H1 (cell line): ENCODE measurements around the gene PPP1R14C. TPM values are rescaled to one million over a fixed set of nuclear protein-coding genes. Genes with fewer than 3 reads are reported as not detected.

Experiments
- CTCF ChIA-PET: fragments of 300-600 bp; sonication (Branson Sonifier 250); formaldehyde crosslinking; loops from one replicate; lab custom pipeline; 2021; ENCODE audit not compliant: partially characterized antibody; lab: Charles Lee
- POLR2A ChIA-PET: fragments of 300-600 bp; sonication (Branson Sonifier 250); formaldehyde crosslinking; loops from one replicate; lab custom pipeline; 2021; ENCODE audit warnings: inconsistent platforms; ENCODE audit not compliant: partially characterized antibody; lab: Charles Lee
- DNase-seq, 2 experiments: peaks; one replicate each; pipeline versions ENCODE4 v3.0.0 to v3.0.0-alpha.2; 2010 to 2022; ENCODE audit warnings: low spot score in 2 of 2, low read depth in 1 of 2, mixed read lengths in 1 of 2
- FAIRE-seq: peaks from 2 replicates; lab custom pipeline; 2011; peaks lifted over from hg19 to GRCh38; lab: Jason Lieb, UNC
- H2AFZ ChIP-seq: 2 replicates; pipeline ENCODE4 v1.8.1; 2012; ENCODE audit warnings: low read length, inconsistent platforms
- H2AK5ac ChIP-seq: 2 replicates; pipeline ENCODE4 v1.6.1; 2013; ENCODE audit warnings: low read depth, low read length
- H2BK120ac ChIP-seq: replicated peaks from 2 replicates; pipeline ENCODE3; 2013; ENCODE audit warnings: low read depth, low read length, inconsistent platforms
- H2BK12ac ChIP-seq: 2 replicates; pipeline ENCODE4 v1.6.1; 2013; ENCODE audit warnings: low read depth, low read length
- H2BK15ac ChIP-seq: 2 replicates; pipeline ENCODE4 v1.6.1; 2013; ENCODE audit warnings: low read length
- H2BK20ac ChIP-seq: 2 replicates; pipeline ENCODE4 v1.6.1; 2013; ENCODE audit warnings: low read length
- H2BK5ac ChIP-seq: 2 replicates; pipeline ENCODE4 v1.6.1; 2013; ENCODE audit warnings: low read depth, low read length
- H3K14ac ChIP-seq: 2 replicates; pipeline ENCODE4 v1.6.1; 2013; ENCODE audit warnings: inconsistent platforms; ENCODE audit not compliant: insufficient read length
- H3K18ac ChIP-seq: 2 replicates; pipeline ENCODE4 v1.6.1; 2013; ENCODE audit warnings: low read length; ENCODE audit errors: extremely low read depth
- H3K23ac ChIP-seq: 2 replicates; pipeline ENCODE4 v1.6.1; 2013; ENCODE audit warnings: inconsistent platforms; ENCODE audit not compliant: insufficient read length
- H3K23me2 ChIP-seq: 2 replicates; pipeline ENCODE4 v1.6.1; 2013; ENCODE audit warnings: low read depth, low read length
- H3K27ac ChIP-seq: 2 replicates; pipeline ENCODE4 v1.6.1; 2011; ENCODE audit warnings: low read depth, low read length, inconsistent platforms
- H3K27me3 ChIP-seq, 4 experiments: replicated peaks in 1 of 4; 1 replicate in 1 of 4; 2 replicates in 3 of 4; pipeline versions ENCODE4 v1.6.1 to v1.8.1; 2011 to 2013; ENCODE audit warnings: low read length in 3 of 4, mild to moderate bottlenecking in 3 of 4, inconsistent platforms in 2 of 4, mixed read lengths in 2 of 4, moderate library complexity in 1 of 4; ENCODE audit not compliant: control insufficient read depth in 3 of 4, insufficient read depth in 3 of 4; ENCODE audit errors: extremely low read depth in 1 of 4
- H3K36me3 ChIP-seq, 4 experiments: 2 replicates each; pipeline versions ENCODE4 v1.6.1 to v1.8.1; 2011 to 2013; ENCODE audit warnings: mild to moderate bottlenecking in 4 of 4, low read length in 3 of 4, moderate library complexity in 2 of 4, control low read depth in 1 of 4, inconsistent platforms in 1 of 4; ENCODE audit not compliant: insufficient read depth in 4 of 4, control insufficient read depth in 2 of 4
- H3K4ac ChIP-seq: replicated peaks from 2 replicates; pipeline ENCODE3; 2013; ENCODE audit warnings: low read length, low read depth, mixed read lengths, inconsistent platforms; ENCODE audit not compliant: insufficient read length
- H3K4me1 ChIP-seq, 4 experiments: replicated peaks in 1 of 4; 1 replicate in 1 of 4; 2 replicates in 3 of 4; pipeline versions ENCODE4 v1.6.1 to v1.8.1; 2011 to 2013; ENCODE audit warnings: low read length in 3 of 4, inconsistent platforms in 2 of 4, mixed read lengths in 1 of 4; ENCODE audit not compliant: insufficient read depth in 4 of 4, control insufficient read depth in 3 of 4
- H3K4me2 ChIP-seq, 2 experiments: 2 replicates each; pipeline versions ENCODE4 v1.6.1 to v1.8.1; 2011 to 2013; ENCODE audit warnings: low read depth in 2 of 2, low read length in 2 of 2, control low read depth in 1 of 2, inconsistent platforms in 1 of 2, mild to moderate bottlenecking in 1 of 2; ENCODE audit not compliant: insufficient read depth in 1 of 2
- H3K4me3 ChIP-seq, 4 experiments: fragments of 200-600, 300-600 bp in 1 of 4; sonication (generic), shearing (Covaris generic), sonication (Bioruptor Twin) in 1 of 4; 2 replicates each; pipeline versions ENCODE4 v1.5.1 to v1.8.1; 2011 to 2016; ENCODE audit warnings: low read length in 4 of 4, low read depth in 3 of 4, control low read depth in 2 of 4, inconsistent platforms in 2 of 4, mild to moderate bottlenecking in 2 of 4, mixed read lengths in 1 of 4, moderate library complexity in 1 of 4; ENCODE audit not compliant: insufficient read depth in 2 of 4; ENCODE audit errors: extremely low read depth in 1 of 4
- H3K56ac ChIP-seq: replicated peaks from 2 replicates; pipeline ENCODE3; 2013; ENCODE audit warnings: low read depth, mild to moderate bottlenecking, mixed read lengths, low read length, inconsistent platforms; ENCODE audit not compliant: insufficient read length
- H3K79me1 ChIP-seq: 2 replicates; pipeline ENCODE4 v1.6.1; 2013; ENCODE audit warnings: low read depth, low read length, control low read depth
- H3K79me2 ChIP-seq, 2 experiments: 2 replicates each; pipeline versions ENCODE4 v1.6.1 to v1.8.1; 2012 to 2013; ENCODE audit warnings: low read length in 2 of 2, mild to moderate bottlenecking in 2 of 2, inconsistent platforms in 1 of 2; ENCODE audit not compliant: insufficient read depth in 2 of 2, control insufficient read depth in 1 of 2
- H3K9ac ChIP-seq, 4 experiments: replicated peaks in 1 of 4; 1 replicate in 1 of 4; 2 replicates in 3 of 4; pipeline versions ENCODE4 v1.6.1 to v1.8.1; 2011 to 2013; ENCODE audit warnings: low read depth in 3 of 4, low read length in 3 of 4, control low read depth in 2 of 4, mild to moderate bottlenecking in 2 of 4, moderate library complexity in 2 of 4, inconsistent platforms in 1 of 4; ENCODE audit errors: extremely low read depth in 1 of 4
- H3K9me3 ChIP-seq, 2 experiments: 2 replicates each; pipeline versions ENCODE4 v1.6.1 to v1.8.1; 2012 to 2013; ENCODE audit warnings: mild to moderate bottlenecking in 2 of 2, moderate library complexity in 2 of 2, control low read depth in 1 of 2, inconsistent platforms in 1 of 2, low read depth in 1 of 2, low read length in 1 of 2, mixed read lengths in 1 of 2; ENCODE audit not compliant: insufficient read depth in 2 of 2
- H4K20me1 ChIP-seq, 2 experiments: replicated peaks in 1 of 2; 2 replicates each; pipeline versions ENCODE3 to v1.8.1; 2011 to 2013; ENCODE audit warnings: inconsistent platforms in 2 of 2, low read length in 2 of 2, mild to moderate bottlenecking in 1 of 2; ENCODE audit not compliant: insufficient read depth in 2 of 2, control insufficient read depth in 1 of 2
- H4K5ac ChIP-seq: 2 replicates; pipeline ENCODE4 v1.6.1; 2013; ENCODE audit warnings: low read length, low read depth, mixed read lengths, inconsistent platforms; ENCODE audit not compliant: insufficient read length
- H4K8ac ChIP-seq: 2 replicates; pipeline ENCODE4 v1.8.0; 2013; ENCODE audit warnings: mild to moderate bottlenecking, moderate library complexity, low read length, inconsistent platforms; ENCODE audit not compliant: insufficient read depth; ENCODE audit errors: extremely low read depth
- H4K91ac ChIP-seq: replicated peaks from 2 replicates; pipeline ENCODE3; 2013; ENCODE audit warnings: low read length, mixed read lengths, inconsistent platforms; ENCODE audit not compliant: insufficient read length
- CHD7 ChIP-seq: fragments of 300-600 bp; sonication (generic); IDR thresholded peaks from 2 replicates; pipeline ENCODE4 v1.7.1; 2012; ENCODE audit warnings: low read length, moderate library complexity, mild to moderate bottlenecking, inconsistent platforms; ENCODE audit not compliant: insufficient replicate concordance
- POLR2A ChIP-seq, 2 experiments: IDR thresholded peaks; 1 replicate in 1 of 2; 2 replicates in 1 of 2; pipeline ENCODE4 v1.6.1; 2011; ENCODE audit warnings: low read depth in 2 of 2, low read length in 2 of 2, mild to moderate bottlenecking in 2 of 2; ENCODE audit errors: control extremely low read depth in 1 of 2
- polyA plus RNA-seq, 7 experiments: library from polyadenylated mRNA; depleted of rRNA in 3 of 7; stranded (reverse) in 5 of 7; unstranded in 2 of 7; fragments of >200 nt in 5 of 7; fragments of 200-250 nt in 2 of 7; gene quantifications; 1 replicate in 5 of 7; 2 replicates in 1 of 7; 4 replicates in 1 of 7; pipeline versions ENCODE4 v1.2.1 to v1.2.3, GENCODE V29; 2011 to 2013; ENCODE audit warnings: missing spikeins in 2 of 7, mixed read lengths in 2 of 7
- total RNA-seq: library from RNA; stranded (reverse); fragmentation: NEBNext Ultra II Directional; extraction: Animal tissue kit (Norgen Biotek cat#: 25700); gene quantifications from 2 replicates; pipeline ENCODE4 v1.2.1, GENCODE V29; 2021

The PPP1R14C gene
- total and polyA plus RNA-seq, 2 of the 8 experiments (the other 6 are each of a cell fraction or from before 2014, with no cell fraction given) = 0.30 to 0.61 TPM

GRCh38 chr6:150214310-150214709 is 71.5 kb downstream of the PPP1R14C start:
- no peak overlapping the region for H3K4me2 ChIP-seq
- no peak overlapping the region for H2AFZ ChIP-seq
- peaks cover 7% of the 10 kb centered on the region; the same call in 1 of the 2 replicates for H3K23me2 ChIP-seq
- no peak overlapping the region for H3K18ac ChIP-seq
- H2AK5ac ChIP-seq = no peak overlapping the region
- no peaks in the 10 kb centered on the region for H3K79me2 ChIP-seq
- H3K9me3 ChIP-seq = no peaks in the 10 kb centered on the region
- H3K23ac ChIP-seq = no peak overlapping the region
- H2BK20ac ChIP-seq = no peak overlapping the region
- no peak overlapping the region for H3K4ac ChIP-seq
- CTCF ChIA-PET = interaction anchor here (1.0 kb wide), 2 partner anchors 133 to 142 kb away, joined by 3 read pairs; no protein-coding TSS in a partner anchor
- DNase-seq (no peak), FAIRE-seq (no peak)
- H3K9ac ChIP-seq = no peak overlapping the region
- no peaks in the 10 kb centered on the region for H3K79me1 ChIP-seq
- H4K91ac ChIP-seq = no peak overlapping the region
- H3K4me1 ChIP-seq = no peaks in the 10 kb centered on the region
- peaks cover 1 to 2% of the 10 kb centered on the region in 2 experiments for H4K20me1 ChIP-seq
- no peak overlapping the region for H2BK120ac ChIP-seq
- no peak overlapping the region for H3K27ac ChIP-seq
- no peaks in the 10 kb centered on the region for H3K36me3 ChIP-seq
- POLR2A ChIA-PET = no interaction called here
- no peak overlapping the region for H3K4me3 ChIP-seq
- no peak overlapping the region for H2BK12ac ChIP-seq
- H4K5ac ChIP-seq = no peak overlapping the region
- H4K8ac ChIP-seq = no peak overlapping the region
- H3K56ac ChIP-seq = no peak overlapping the region
- no peak overlapping the region for H2BK15ac ChIP-seq
- H3K27me3 ChIP-seq = no peaks in the 10 kb centered on the region; a peak in 3 of 7 replicates
- no peak overlapping the region for H3K14ac ChIP-seq
- H2BK5ac ChIP-seq = no peak overlapping the region
- TF ChIP-seq CHD7 = no peak
- no peak for TF ChIP-seq POLR2A (IDR thresholded peaks at IDR 0.05; ENCODE audit: control extremely low read depth in 1 of 2, low read depth in 2 of 2, low read length in 2 of 2)
